Measurements from ENCODE around the gene ENOX1. TPM values are rescaled to one million over a fixed set of nuclear protein-coding genes. Genes with fewer than 3 reads are reported as not detected.

Gene ENOX1
- total RNA-seq, 1 experiment from 2014 or later, result 0.26 TPM

- Mint-ChIP-seq H3K9me3 (peaks cover 6% of the 10 kb centered on the region), H3K27me3 (ENCODE audit: low read depth) (peaks cover 5% of the 10 kb centered on the region; the same call in 1 of the 2 replicates), H3K4me3 (no peak overlapping the region), H3K4me1 (no peaks in the 10 kb centered on the region), H3K36me3 (no peaks in the 10 kb centered on the region), H3K27ac (no peak overlapping the region)
- DNase-seq (ENCODE audit: low spot score) (no peak), ATAC-seq (no peak)
- POLR2A ChIA-PET, result no interaction called here
- CTCF ChIA-PET, result no interaction called here
- TF ChIP-seq FOXP4 (CRISPR knock-in tag; IDR thresholded peaks at IDR 0.05) (no peak), FOXP1 (CRISPR knock-in tag; IDR thresholded peaks at IDR 0.05; ENCODE audit: borderline replicate concordance) (no peak), USF1 (CRISPR knock-in tag; IDR thresholded peaks at IDR 0.05) (no peak), SOX15 (CRISPR knock-in tag; IDR thresholded peaks at IDR 0.05) (no peak), FOXJ3 (CRISPR knock-in tag; IDR thresholded peaks at IDR 0.05; ENCODE audit: borderline replicate concordance) (no peak), ZNF138 (CRISPR knock-in tag; conservative IDR thresholded peaks at IDR 0.05) (no peak), HMGXB4 (CRISPR knock-in tag; IDR thresholded peaks at IDR 0.05) (no peak), TEAD1 (CRISPR knock-in tag; IDR thresholded peaks at IDR 0.05) (no peak), GABPB1 (CRISPR knock-in tag; IDR thresholded peaks at IDR 0.05) (no peak), TEAD4 (CRISPR knock-in tag; IDR thresholded peaks at IDR 0.05) (no peak), HMGA2 (CRISPR knock-in tag; IDR thresholded peaks at IDR 0.05) (no peak), ATF3 (CRISPR knock-in tag; conservative IDR thresholded peaks at IDR 0.05) (no peak), IRF1 (CRISPR knock-in tag; IDR thresholded peaks at IDR 0.05) (no peak), USF2 (CRISPR knock-in tag; IDR thresholded peaks at IDR 0.05) (no peak), ZNF416 (CRISPR knock-in tag; IDR thresholded peaks at IDR 0.05) (no peak), ZNF317 (CRISPR knock-in tag; IDR thresholded peaks at IDR 0.05; ENCODE audit: borderline replicate concordance, low read depth) (no peak), ZNF281 (CRISPR knock-in tag; IDR thresholded peaks at IDR 0.05) (no peak)
Observed at GRCh38 chr13:43492311-43492710, 294.5 kb downstream of the ENOX1 start.

- ChIA-PET CTCF (no interaction called here), POLR2A (no interaction called here)
- ATAC-seq (no peak), DNase-seq (ENCODE audit: low spot score) (no peak)
- H3K27ac Mint-ChIP-seq, result no peak overlapping the region
- no peaks in the 10 kb centered on the region; the same call in 1 of the 2 replicates for H3K27me3 Mint-ChIP-seq (ENCODE audit: low read depth)
- no peaks in the 10 kb centered on the region for H3K4me1 Mint-ChIP-seq
- no peak for TF ChIP-seq EMX1 (CRISPR knock-in tag; IDR thresholded peaks at IDR 0.05)
- H3K4me3 Mint-ChIP-seq, result no peak overlapping the region
- peaks cover 6% of the 10 kb centered on the region for H3K9me3 Mint-ChIP-seq
- no peaks in the 10 kb centered on the region for H3K36me3 Mint-ChIP-seq
Observed at GRCh38 chr13:43489233-43489632, 297.5 kb downstream of the ENOX1 start.
